Adipose tissue (tissue), 3 donors: ENCODE data around the gene FAM171A2. TPM values are rescaled to one million over a fixed set of nuclear protein-coding genes. Genes with fewer than 3 reads are reported as not detected.
"Not testable (repeated sequence)": the region's sequence is repeated elsewhere in the genome, so short reads cannot be mapped to it uniquely, and the experiment has no call there.

Experiments used
- H3K27ac ChIP-seq: one replicate; pipeline ENCODE4 v1.5.1; 2013; ENCODE audit warnings: low read depth, low read length
- WGBS, 3 donors: extraction: QIAGEN DNeasy Blood & Tissue Kit; methylation state at CpG; one replicate each; pipeline ENCODE4 v1.1.7; 2013; 5-methylcytosine and 5-hydroxymethylcytosine counted together
- polyA plus RNA-seq, 3 donors: library from polyadenylated mRNA; stranded (reverse); fragments of 200-250 nt; gene quantifications; one replicate each; pipeline ENCODE4 v1.2.3, GENCODE V29; 2013
- donor health status: healthy with polysubstance abuse.
- donor health status: Bipolar disorder and iron deficiency.
- donor health status: healthy.

FAM171A2 gene
- polyA plus RNA-seq, 3 donors, result 0.30 to 1.00 (median 0.90) TPM

GRCh38 chr17:44351464-44351863 lies 12.2 kb downstream of the FAM171A2 start:
- no peak overlapping the region for H3K27ac ChIP-seq
- WGBS, 3 donors, result 87 to 92% (median 88%) methylated on average over 8 of the region's 8 CpGs

DNA sequence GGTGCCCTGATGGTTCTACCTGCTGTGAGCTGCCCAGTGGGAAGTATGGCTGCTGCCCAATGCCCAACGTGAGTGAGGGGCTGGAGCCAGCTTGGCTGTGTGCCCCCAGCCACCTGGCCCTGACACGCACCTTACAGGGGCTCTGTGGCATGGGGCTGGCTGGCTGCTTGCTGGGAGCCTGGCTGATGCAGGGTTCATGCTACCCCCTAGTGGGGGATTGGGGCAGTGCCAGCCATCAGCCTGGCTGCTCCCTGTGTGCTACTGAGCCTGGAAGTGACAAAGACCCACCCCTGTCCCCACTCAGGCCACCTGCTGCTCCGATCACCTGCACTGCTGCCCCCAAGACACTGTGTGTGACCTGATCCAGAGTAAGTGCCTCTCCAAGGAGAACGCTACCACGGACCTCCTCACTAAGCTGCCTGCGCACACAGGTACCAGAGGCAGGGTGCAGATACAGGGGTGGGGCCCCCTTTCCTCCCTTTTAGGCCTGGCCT lies 12.9 kb downstream of the FAM171A2 start:
- WGBS, 3 donors, result 64 to 70% (median 69%) methylated on average over 6 of the region's 6 CpGs
- H3K27ac ChIP-seq, result no peak overlapping the region

- H3K27ac ChIP-seq, result no peak overlapping the region
- 88 to 93% (median 92%) methylated on average over 12 of the region's 12 CpGs for WGBS, 3 donors
Measured at GRCh38 chr17:44349553-44350070, 14.0 kb downstream of the FAM171A2 start.

DNA sequence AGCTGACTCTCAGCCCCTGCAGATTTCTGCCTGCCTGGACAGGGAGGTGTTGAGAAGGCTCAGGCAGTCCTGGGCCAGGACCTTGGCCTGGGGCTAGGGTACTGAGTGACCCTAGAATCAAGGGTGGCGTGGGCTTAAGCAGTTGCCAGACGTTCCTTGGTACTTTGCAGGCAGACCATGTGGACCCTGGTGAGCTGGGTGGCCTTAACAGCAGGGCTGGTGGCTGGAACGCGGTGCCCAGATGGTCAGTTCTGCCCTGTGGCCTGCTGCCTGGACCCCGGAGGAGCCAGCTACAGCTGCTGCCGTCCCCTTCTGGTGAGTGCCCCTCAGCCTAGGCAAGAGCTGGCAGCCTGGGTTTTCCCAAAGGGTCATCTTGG lies 14.7 kb downstream of the FAM171A2 start:
- H3K27ac ChIP-seq, result no peak overlapping the region
- 78 to 93% (median 90%) methylated on average over 6 of the region's 6 CpGs for WGBS, 3 donors

DNA sequence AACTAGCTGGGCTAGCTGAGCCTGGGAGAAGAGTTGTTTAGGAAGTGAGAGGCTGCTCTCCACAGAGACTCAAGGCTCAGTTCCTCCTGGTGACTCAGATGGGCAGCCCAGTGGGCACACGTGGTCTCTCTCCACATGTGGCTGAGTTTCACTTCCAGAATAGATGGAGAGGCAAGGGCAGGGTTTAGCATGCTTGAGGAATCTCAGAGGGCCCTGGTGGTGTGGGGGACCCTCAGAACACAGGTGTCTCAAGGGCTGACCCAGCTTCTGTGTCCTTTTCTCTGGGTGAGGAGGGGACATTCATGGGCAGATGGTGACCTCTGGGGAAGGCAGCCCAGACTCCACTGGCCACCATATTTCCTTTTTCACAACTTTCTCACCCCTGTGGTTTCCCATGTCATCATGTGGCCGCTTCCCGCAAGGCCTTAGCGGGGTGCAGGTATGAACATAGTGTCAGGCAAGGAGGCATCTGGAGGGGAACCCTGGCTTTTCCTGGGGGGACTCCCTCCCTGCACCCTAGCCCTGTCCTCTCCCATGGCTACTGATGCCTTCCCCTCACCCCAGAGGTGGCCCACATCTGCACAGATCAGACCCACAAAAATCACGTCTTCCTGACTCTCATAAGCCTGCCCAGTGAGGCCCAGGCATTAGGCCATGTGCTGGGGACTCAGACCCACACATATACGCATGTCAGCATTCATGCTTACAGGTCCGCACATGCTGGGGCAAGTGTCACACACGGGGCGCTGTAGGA lies 15.2 kb downstream of the FAM171A2 start:
- WGBS, 3 donors, result 57 to 91% (median 65%) methylated on average over 9 of the region's 9 CpGs
- H3K27ac ChIP-seq, result no peak overlapping the region

DNA sequence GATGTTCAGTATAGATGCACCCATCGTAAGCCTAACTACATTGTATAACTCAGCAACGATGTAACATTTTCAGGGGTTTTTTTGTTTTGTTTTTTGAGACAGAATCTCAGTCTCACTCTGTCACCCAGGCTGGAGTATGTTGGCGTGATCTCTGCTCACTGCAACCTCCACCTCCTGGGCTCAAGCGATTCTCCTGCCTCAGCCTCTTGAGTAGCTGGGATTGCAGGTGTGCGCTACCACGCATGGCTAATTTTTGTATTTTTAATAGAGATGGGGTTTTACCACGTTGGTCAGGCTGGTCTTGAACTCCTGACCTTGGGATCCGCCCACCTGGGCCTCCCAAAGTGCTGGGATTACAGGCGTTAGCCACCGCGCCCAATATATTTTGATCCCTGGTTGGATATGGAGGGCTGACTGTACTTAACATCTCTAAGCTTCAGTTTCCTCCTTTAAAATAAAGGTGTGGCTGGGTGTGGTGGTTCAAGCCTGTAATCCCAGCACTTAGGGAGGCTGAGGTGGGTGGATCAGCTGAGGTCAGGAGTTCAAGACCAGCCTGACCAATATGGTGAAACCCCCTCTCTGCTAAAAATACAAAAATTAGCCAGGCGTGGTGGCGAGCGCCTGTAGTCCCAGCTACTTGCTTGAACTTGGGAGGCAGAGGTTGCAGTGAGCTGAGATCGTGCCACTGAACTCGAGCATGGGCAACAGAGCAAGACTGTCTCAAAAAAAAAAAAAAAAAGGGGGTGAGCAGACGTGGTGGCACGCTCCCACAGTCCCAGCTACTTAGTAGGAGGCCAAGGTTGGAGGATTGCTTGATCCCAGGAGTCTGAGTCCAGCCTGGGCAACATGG lies 16.2 kb downstream of the FAM171A2 start:
- 79 to 87% (median 79%) methylated on average over 17 to 18 of the region's 18 CpGs for WGBS, 3 donors
- not testable (repeated sequence) for H3K27ac ChIP-seq

DNA sequence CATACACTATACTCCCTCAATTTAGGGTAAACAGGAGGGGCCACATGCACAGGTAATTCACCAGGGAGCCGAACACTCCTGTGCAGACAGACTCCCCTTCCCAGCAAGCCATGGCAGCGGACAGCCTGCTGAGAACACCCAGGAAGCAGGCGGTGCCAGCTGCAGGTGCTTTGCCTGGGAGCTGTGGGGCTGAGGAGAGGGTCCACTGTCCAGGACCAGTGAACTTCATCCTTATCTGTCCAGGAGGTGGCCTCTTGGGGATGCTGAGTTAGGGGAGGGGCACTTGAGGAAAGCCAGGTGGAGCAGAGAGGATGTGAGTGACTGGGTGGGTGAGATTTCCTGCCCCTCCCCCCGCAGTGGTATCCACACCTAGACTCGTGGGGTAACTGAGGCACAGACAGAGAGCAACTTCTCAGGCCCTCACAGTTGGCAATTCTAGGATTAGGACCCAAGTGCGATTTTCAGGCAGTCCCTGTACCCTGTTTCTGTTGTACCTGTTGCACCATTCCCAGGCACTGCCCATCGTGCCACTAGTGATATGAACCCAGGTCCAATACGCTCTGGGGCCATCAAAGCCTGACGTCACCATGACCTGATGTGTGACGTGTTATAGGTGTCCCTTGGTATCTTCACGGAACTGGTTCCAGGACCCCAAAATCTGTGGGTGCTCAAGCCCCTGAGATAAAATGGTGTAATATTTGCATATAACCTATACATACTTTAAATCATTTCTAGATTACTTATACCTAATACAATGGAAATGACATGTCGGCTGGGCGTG lies 17.4 kb downstream of the FAM171A2 start:
- H3K27ac ChIP-seq, result no peak overlapping the region
- WGBS, 3 donors, result 63 to 73% (median 73%) methylated on average over 13 of the region's 13 CpGs

GRCh38 chr17:44345454-44346026 lies 18.1 kb downstream of the FAM171A2 start:
- no peak overlapping the region for H3K27ac ChIP-seq
- 1 to 2% (median 2%) methylated on average over 14 to 21 of the region's 21 CpGs for WGBS, 3 donors

- WGBS, 3 donors, result 0% methylated on average over 26 of the region's 26 CpGs
- no peak within 1 kb of the TSS for H3K27ac ChIP-seq
Measured at GRCh38 chr17:44344939-44345453, 18.7 kb downstream of the FAM171A2 start, which contains the start of gene GRN. GRN (plus strand) TSS chr17:44345302; CDS start chr17:44349165, 3,863 bp downstream.

DNA sequence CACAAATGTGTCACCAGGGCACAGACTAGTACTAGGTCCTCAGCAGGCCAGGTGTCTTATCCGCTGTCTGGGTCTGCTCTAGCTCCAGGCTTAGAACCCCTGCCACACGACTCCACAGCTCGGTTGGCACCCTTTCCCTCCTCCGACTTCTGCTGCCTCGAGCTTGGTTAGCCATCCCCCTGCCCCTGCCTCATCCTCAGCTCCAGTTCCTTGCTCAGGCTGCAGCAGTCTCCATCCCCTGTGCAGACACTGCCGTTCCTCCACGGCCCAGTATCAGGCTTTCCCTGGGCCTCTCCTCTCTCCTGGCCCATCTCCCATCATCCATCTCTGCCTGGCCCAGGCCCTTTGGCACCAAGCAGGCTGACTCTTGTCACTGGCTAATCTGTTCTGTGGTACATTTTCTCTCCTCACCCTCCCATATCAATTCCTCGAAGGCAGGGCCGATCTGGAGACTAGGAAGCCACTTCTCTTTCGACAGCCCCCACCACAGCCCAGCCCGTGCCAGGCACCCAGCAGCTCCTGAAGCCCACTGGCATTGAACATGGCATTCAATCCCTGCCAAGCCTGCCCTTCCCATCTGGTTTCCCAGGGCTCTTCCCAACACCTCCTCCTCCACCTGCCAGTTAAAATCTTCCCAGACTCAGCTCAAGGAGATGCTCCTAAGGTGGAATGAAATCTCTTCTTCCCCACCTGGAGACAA lies 20.0 kb downstream of the FAM171A2 start:
- H3K27ac ChIP-seq, result no peak overlapping the region
- WGBS, 3 donors, result 65 to 67% (median 65%) methylated on average over 11 of the region's 11 CpGs

- H3K27ac ChIP-seq, result not testable (repeated sequence)
- WGBS, 3 donors, result 68 to 80% (median 75%) methylated on average over 5 of the region's 5 CpGs
Measured at GRCh38 chr17:44340553-44340952, 23.1 kb downstream of the FAM171A2 start.

DNA sequence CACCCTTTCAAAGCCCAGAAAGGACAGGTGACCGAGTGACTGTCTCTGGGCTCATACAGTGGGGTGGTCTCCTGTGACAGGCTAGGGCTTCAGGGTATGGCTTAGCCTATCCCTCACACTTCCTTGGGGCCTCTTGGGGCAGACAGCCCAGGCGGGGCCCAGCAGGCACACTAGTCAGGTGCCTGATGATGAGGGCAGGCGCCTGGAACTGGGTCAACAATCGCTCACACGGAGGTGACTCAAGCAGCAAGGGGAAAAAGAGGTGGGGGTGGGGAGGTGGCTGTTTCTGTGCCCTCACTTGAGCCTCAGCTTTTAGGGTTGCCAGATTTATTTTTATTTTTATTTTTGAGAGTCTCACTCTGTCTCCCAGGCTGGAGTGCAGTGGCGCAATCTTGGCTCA lies 25.0 kb downstream of the FAM171A2 start:
- WGBS, 3 donors, result 55 to 66% (median 59%) methylated on average over 6 of the region's 6 CpGs

GRCh38 chr17:44335968-44336367 lies 27.7 kb downstream of the FAM171A2 start:
- 40 to 45% (median 41%) methylated on average over 5 of the region's 5 CpGs for WGBS, 3 donors
- H3K27ac ChIP-seq, result no peak overlapping the region

More for the DNA sequence above, 25.0 kb downstream of the FAM171A2 start:
- H3K27ac ChIP-seq, result no peak overlapping the region

- no peak overlapping the region for H3K27ac ChIP-seq
- 54 to 74% (median 70%) methylated on average over 3 of the region's 3 CpGs for whole genome bisulfite sequencing, 3 donors
Measured at GRCh38 chr17:44335564-44335963, 28.1 kb downstream of the FAM171A2 start.

- 59 to 75% (median 64%) methylated on average over 3 of the region's 3 CpGs for WGBS, 3 donors
- H3K27ac ChIP-seq, result no peak overlapping the region
Measured at GRCh38 chr17:44334727-44335126, 28.9 kb downstream of the FAM171A2 start.

- H3K27ac ChIP-seq, result no peak overlapping the region
- WGBS, 3 donors, result 46 to 56% (median 51%) methylated on average over 2 of the region's 2 CpGs
Measured at GRCh38 chr17:44334315-44334714, 29.3 kb downstream of the FAM171A2 start.

GRCh38 chr17:44333371-44333770 lies 30.3 kb downstream of the FAM171A2 start:
- 34 to 74% (median 43%) methylated on average over 5 of the region's 5 CpGs for WGBS, 3 donors
- H3K27ac ChIP-seq, result no peak overlapping the region
